PC-3 (cell line): ENCODE measurements around the gene JADE2. TPM values are rescaled to one million over a fixed set of nuclear protein-coding genes. Genes with fewer than 3 reads are reported as not detected.

Source experiments
- ATAC-seq: fragments of 200-7000 bp; cut with Tn5 transposase; 2 replicates; pipeline ENCODE4 v1.9.1; 2020; ENCODE audit warnings: mild to moderate bottlenecking, moderate library complexity
- BruUV-seq: library from RNA; stranded (reverse); fragments of 400-500 nt; replicated peaks from 2 replicates; lab custom pipeline; 2021; lab: Mats Ljungman, UMichigan
- CTCF ChIA-PET: fragments of 300-600 bp; sonication (Branson Sonifier 250); formaldehyde crosslinking; loops from one replicate; lab custom pipeline; 2022; ENCODE audit warnings: antibody characterized with exemption; lab: Charles Lee
- POLR2A ChIA-PET: fragments of 300-600 bp; sonication (Branson Sonifier 250); formaldehyde crosslinking; loops from one replicate; lab custom pipeline; 2022; ENCODE audit warnings: antibody characterized with exemption; ENCODE audit not compliant: unreplicated experiment; lab: Charles Lee
- DNase-seq: peaks from one replicate; pipeline ENCODE4 v3.0.0-alpha.2; 2015
- H2AFZ ChIP-seq: fragments of 300-600 bp; sonication (generic); 2 replicates; pipeline ENCODE4 v1.6.0; 2016; ENCODE audit warnings: antibody characterized with exemption, low read length
- H3F3A ChIP-seq: fragments of 300-600 bp; sonication (generic); one replicate; pipeline ENCODE4 v1.6.0; 2017; ENCODE audit warnings: antibody characterized with exemption, low read length, control low read depth, mild to moderate bottlenecking; ENCODE audit not compliant: unreplicated experiment
- H3K27ac ChIP-seq: fragments of 300-600 bp; sonication (generic); 2 replicates; pipeline ENCODE4 v1.5.1; 2016; ENCODE audit warnings: mild to moderate bottlenecking, low read length
- H3K27me3 ChIP-seq: fragments of 300-600 bp; sonication (generic); 2 replicates; pipeline ENCODE4 v1.6.1; 2016; ENCODE audit warnings: low read length, mixed read lengths
- H3K36me3 ChIP-seq: fragments of 300-600 bp; sonication (generic); 2 replicates; pipeline ENCODE4 v1.6.1; 2016; ENCODE audit warnings: low read depth, mixed run types, low read length, mixed read lengths
- H3K4me1 ChIP-seq: fragments of 300-600 bp; sonication (generic); 2 replicates; pipeline ENCODE4 v1.5.1; 2016; ENCODE audit warnings: low read length; ENCODE audit not compliant: insufficient read depth
- H3K4me2 ChIP-seq: fragments of 300-600 bp; sonication (generic); 2 replicates; pipeline ENCODE4 v1.6.0; 2016; ENCODE audit warnings: low read length
- H3K4me3 ChIP-seq: fragments of 300-600 bp; sonication (generic); 2 replicates; pipeline ENCODE4 v1.5.1; 2016; ENCODE audit warnings: mild to moderate bottlenecking, low read length, mixed read lengths
- H3K79me2 ChIP-seq: fragments of 300-600 bp; sonication (generic); 2 replicates; pipeline ENCODE4 v1.6.1; 2017; ENCODE audit warnings: low read length, mixed read lengths
- H3K9ac ChIP-seq: fragments of 300-600 bp; sonication (generic); 2 replicates; pipeline ENCODE4 v1.6.0; 2016; ENCODE audit warnings: mild to moderate bottlenecking, low read length
- H3K9me2 ChIP-seq: fragments of 300-600 bp; sonication (generic); replicated peaks from 2 replicates; pipeline ENCODE4 v1.6.1; 2016; ENCODE audit warnings: mixed run types, low read length, mixed read lengths
- H3K9me3 ChIP-seq: fragments of 300-600 bp; sonication (generic); 2 replicates; pipeline ENCODE4 v1.6.1; 2016; ENCODE audit warnings: low read length, mixed read lengths
- H4K20me1 ChIP-seq: fragments of 300-600 bp; sonication (generic); 2 replicates; pipeline ENCODE4 v1.6.1; 2016; ENCODE audit warnings: low read length, mixed read lengths
- EZH2 ChIP-seq: fragments of 300-600 bp; sonication (generic); IDR thresholded peaks from one replicate; pipeline ENCODE4 v1.6.1; 2017; ENCODE audit warnings: antibody characterized with exemption, mild to moderate bottlenecking, low read length; ENCODE audit not compliant: unreplicated experiment
- EZH2phosphoT487 ChIP-seq: fragments of 300-600 bp; sonication (generic); IDR thresholded peaks from 2 replicates; pipeline ENCODE4 v1.6.1; 2018; ENCODE audit warnings: mild to moderate bottlenecking, antibody characterized with exemption, low read length, borderline replicate concordance
- intact Hi-C: fragments of 100-400 bp; cut with micrococcal nuclease; formaldehyde crosslinking; loops from 2 replicates; pipeline ENCODE4 v1.9.0; 2023
- total RNA-seq: library from RNA; depleted of rRNA; stranded (reverse); fragments of >200 nt; gene quantifications from 2 replicates; pipeline ENCODE4 v1.2.3, GENCODE V29; 2014
- TF ChIP-seq, protein P1 (sequence below): fragments of 300-600 bp; sonication (generic); conservative IDR thresholded peaks from 2 replicates; pipeline ENCODE4 v1.5.1; 2017; ENCODE audit warnings: antibody characterized with exemption, low read depth, mild to moderate bottlenecking, low read length

The JADE2 gene
- total RNA-seq, 1 experiment from 2014 or later: 33.2 TPM

DNA sequence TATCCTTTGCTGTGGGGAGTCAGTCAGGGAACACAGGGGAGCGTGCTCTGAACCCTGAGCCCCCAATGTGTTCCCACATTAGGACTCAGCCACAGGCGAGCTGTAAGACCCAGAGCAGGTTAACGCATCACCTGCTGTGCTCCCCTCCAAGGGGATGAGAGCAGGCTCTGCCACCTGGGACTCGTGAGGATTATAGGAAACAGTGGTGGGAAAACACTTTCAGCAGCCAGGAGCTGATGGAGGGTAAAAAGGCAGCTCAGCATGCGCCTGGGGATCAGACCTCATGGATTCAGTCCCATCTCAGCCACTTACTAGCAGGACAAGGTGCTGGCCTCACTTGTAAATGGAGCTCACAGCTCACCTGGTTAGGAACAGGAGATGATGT, 9.2 kb downstream of the JADE2 start:
- ATAC-seq (no peak), DNase-seq (no peak)
- BruUV-seq: no TSS peak
- no peak overlapping the region for H2AFZ ChIP-seq
- H3K4me3 ChIP-seq: no peak overlapping the region
- no peak overlapping the region for H3K4me2 ChIP-seq
- H3K4me1 ChIP-seq: peaks cover 2% of the 10 kb centered on the region; the same call in 1 of the 2 replicates
- H3K9me3 ChIP-seq: no peaks in the 10 kb centered on the region
- H3K79me2 ChIP-seq: peaks cover 64% of the 10 kb centered on the region
- H3K36me3 ChIP-seq: peaks cover 3% of the 10 kb centered on the region; the same call in 1 of the 2 replicates
- POLR2A ChIA-PET: no interaction called here
- no peaks in the 10 kb centered on the region for H3F3A ChIP-seq
- no peak overlapping the region for H3K9ac ChIP-seq
- H3K9me2 ChIP-seq: no peaks in the 10 kb centered on the region
- H3K27ac ChIP-seq: no peak overlapping the region
- no peaks in the 10 kb centered on the region for H3K27me3 ChIP-seq
- CTCF ChIA-PET: interaction anchor here (0.6 kb wide), 1 partner anchor 10 kb away, joined by 5 read pairs; no protein-coding TSS in a partner anchor
- 0 out of 2 replicates have a peak, but pooled peaks cover 12% of the 10 kb centered on the region for H4K20me1 ChIP-seq
- no peak for TF ChIP-seq EZH2phosphoT487
- TF ChIP-seq EZH2: no peak
- TF ChIP-seq, protein P1, sequence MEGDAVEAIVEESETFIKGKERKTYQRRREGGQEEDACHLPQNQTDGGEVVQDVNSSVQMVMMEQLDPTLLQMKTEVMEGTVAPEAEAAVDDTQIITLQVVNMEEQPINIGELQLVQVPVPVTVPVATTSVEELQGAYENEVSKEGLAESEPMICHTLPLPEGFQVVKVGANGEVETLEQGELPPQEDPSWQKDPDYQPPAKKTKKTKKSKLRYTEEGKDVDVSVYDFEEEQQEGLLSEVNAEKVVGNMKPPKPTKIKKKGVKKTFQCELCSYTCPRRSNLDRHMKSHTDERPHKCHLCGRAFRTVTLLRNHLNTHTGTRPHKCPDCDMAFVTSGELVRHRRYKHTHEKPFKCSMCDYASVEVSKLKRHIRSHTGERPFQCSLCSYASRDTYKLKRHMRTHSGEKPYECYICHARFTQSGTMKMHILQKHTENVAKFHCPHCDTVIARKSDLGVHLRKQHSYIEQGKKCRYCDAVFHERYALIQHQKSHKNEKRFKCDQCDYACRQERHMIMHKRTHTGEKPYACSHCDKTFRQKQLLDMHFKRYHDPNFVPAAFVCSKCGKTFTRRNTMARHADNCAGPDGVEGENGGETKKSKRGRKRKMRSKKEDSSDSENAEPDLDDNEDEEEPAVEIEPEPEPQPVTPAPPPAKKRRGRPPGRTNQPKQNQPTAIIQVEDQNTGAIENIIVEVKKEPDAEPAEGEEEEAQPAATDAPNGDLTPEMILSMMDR: no peak
- intact Hi-C loops: no loop called here

- H3K36me3 ChIP-seq: peaks cover 5% of the 10 kb centered on the region; the same call in 1 of the 2 replicates
- no peak for TF ChIP-seq EZH2
- TF ChIP-seq, protein P1: no peak
- ATAC-seq (no peak), DNase-seq (no peak)
- H4K20me1 ChIP-seq: 0 out of 2 replicates have a peak, but pooled peaks cover 7% of the 10 kb centered on the region
- H3K9ac ChIP-seq: no peak overlapping the region
- no peak overlapping the region for H2AFZ ChIP-seq
- H3K4me2 ChIP-seq: no peak overlapping the region
- H3K79me2 ChIP-seq: peaks cover 42% of the 10 kb centered on the region
- H3K27ac ChIP-seq: no peak overlapping the region
- no peaks in the 10 kb centered on the region for H3K9me3 ChIP-seq
- POLR2A ChIA-PET: no interaction called here
- H3F3A ChIP-seq: no peaks in the 10 kb centered on the region
- CTCF ChIA-PET: no interaction called here
- intact Hi-C loops: no loop called here
- no TSS peak for BruUV-seq
- H3K4me3 ChIP-seq: no peak overlapping the region
- H3K4me1 ChIP-seq: peaks cover 2% of the 10 kb centered on the region; the same call in 1 of the 2 replicates
- no peaks in the 10 kb centered on the region for H3K27me3 ChIP-seq
- no peaks in the 10 kb centered on the region for H3K9me2 ChIP-seq
These were observed 11.4 kb downstream of the JADE2 start for GRCh38 chr5:134536876-134537275.

GRCh38 chr5:134537297-134537696, 11.8 kb downstream of the JADE2 start:
- ChIA-PET POLR2A (no interaction called here), CTCF (no interaction called here)
- no peaks in the 10 kb centered on the region for H3K4me1 ChIP-seq
- BruUV-seq: no TSS peak
- no peaks in the 10 kb centered on the region for H3F3A ChIP-seq
- no peaks in the 10 kb centered on the region for H3K9me2 ChIP-seq
- no peak overlapping the region for H3K4me2 ChIP-seq
- DNase-seq: no peak
- H3K27me3 ChIP-seq: no peaks in the 10 kb centered on the region
- H3K36me3 ChIP-seq: peaks cover 5% of the 10 kb centered on the region; the same call in 1 of the 2 replicates
- TF ChIP-seq, protein P1: no peak
- TF ChIP-seq EZH2phosphoT487 (no peak), EZH2 (no peak)
- H4K20me1 ChIP-seq: 0 out of 2 replicates have a peak, but pooled peaks cover 4% of the 10 kb centered on the region
- intact Hi-C loops: no loop called here
- H3K27ac ChIP-seq: no peak overlapping the region
- no peak for ATAC-seq
- no peak overlapping the region for H3K4me3 ChIP-seq
- no peaks in the 10 kb centered on the region for H3K9me3 ChIP-seq
- H2AFZ ChIP-seq: no peak overlapping the region
- H3K79me2 ChIP-seq: peaks cover 38% of the 10 kb centered on the region
- no peak overlapping the region for H3K9ac ChIP-seq
